ENCODE data around the gene PHF21B.

The PHF21B gene

GRCh38 chr22:44881624-44882023 is 128.2 kb downstream of the PHF21B start:
- CTCF ChIA-PET: no interaction called here
- POLR2A ChIA-PET (ENCODE audit: low non-redundant PET): no interaction called here
- H3K27ac ChIP-seq: no peak overlapping the region
- TF ChIP-seq CTCF (conservative IDR thresholded peaks at IDR 0.05; ENCODE audit: low read depth): no peak
- DNase-seq (ENCODE audit: low spot score): no peak

GRCh38 chr22:44880610-44881290 is 129.1 kb downstream of the PHF21B start:
- H3K27ac ChIP-seq: no peak overlapping the region
- POLR2A ChIA-PET (ENCODE audit: low non-redundant PET): no interaction called here
- TF ChIP-seq CTCF (conservative IDR thresholded peaks at IDR 0.05; ENCODE audit: low read depth): no peak
- CTCF ChIA-PET: no interaction called here
- DNase-seq (ENCODE audit: low spot score): no peak

GRCh38 chr22:44879301-44879680 is 130.5 kb downstream of the PHF21B start:
- CTCF ChIA-PET: no interaction called here
- POLR2A ChIA-PET (ENCODE audit: low non-redundant PET): no interaction called here
- DNase-seq (ENCODE audit: low spot score): no peak
- no peak overlapping the region for H3K27ac ChIP-seq
- no peak for TF ChIP-seq CTCF (conservative IDR thresholded peaks at IDR 0.05; ENCODE audit: low read depth)

- no peak for TF ChIP-seq CTCF (conservative IDR thresholded peaks at IDR 0.05; ENCODE audit: low read depth)
- H3K27ac ChIP-seq: no peak overlapping the region
- ChIA-PET CTCF (no interaction called here), POLR2A (ENCODE audit: low non-redundant PET) (no interaction called here)
- no peak for DNase-seq (ENCODE audit: low spot score)
Observed at GRCh38 chr22:44878483-44879300, 131.1 kb downstream of the PHF21B start.

- CTCF ChIA-PET: interaction anchor here (0.6 kb wide), 1 partner anchor 9 kb away, joined by 6 read pairs; no protein-coding TSS in a partner anchor
- POLR2A ChIA-PET (ENCODE audit: low non-redundant PET): interaction anchor here (0.6 kb wide), 1 partner anchor 10 kb away, joined by 9 read pairs; no protein-coding TSS in a partner anchor
- no peak for TF ChIP-seq CTCF (conservative IDR thresholded peaks at IDR 0.05; ENCODE audit: low read depth)
- no peak for DNase-seq (ENCODE audit: low spot score)
- H3K27ac ChIP-seq: no peak overlapping the region
Observed at GRCh38 chr22:44876921-44877320, 132.9 kb downstream of the PHF21B start.

GRCh38 chr22:44871782-44872181 is 138.0 kb downstream of the PHF21B start:
- H3K27ac ChIP-seq: no peak overlapping the region
- POLR2A ChIA-PET (ENCODE audit: low non-redundant PET): no interaction called here
- CTCF ChIA-PET: no interaction called here
- DNase-seq (ENCODE audit: low spot score): no peak
- TF ChIP-seq CTCF (conservative IDR thresholded peaks at IDR 0.05; ENCODE audit: low read depth): no peak
